ENCODE data around the gene SMOC2.

Gene SMOC2

GRCh38 chr6:168576388-168576787 lies 135.4 kb downstream of the SMOC2 start:
- no peak for DNase-seq (ENCODE audit: low spot score)

GRCh38 chr6:168577496-168577895 lies 136.5 kb downstream of the SMOC2 start:
- DNase-seq (ENCODE audit: low spot score) = no peak

- no peak for DNase-seq (ENCODE audit: low spot score)
Measured at GRCh38 chr6:168578036-168578435, 137.1 kb downstream of the SMOC2 start.

GRCh38 chr6:168581236-168581635 lies 140.3 kb downstream of the SMOC2 start:
- no peak for DNase-seq (ENCODE audit: low spot score)

- DNase-seq (ENCODE audit: low spot score) = no peak
Measured at GRCh38 chr6:168581706-168582105, 140.7 kb downstream of the SMOC2 start.

GRCh38 chr6:168582571-168582981 lies 141.6 kb downstream of the SMOC2 start:
- no peak for DNase-seq (ENCODE audit: low spot score)

GRCh38 chr6:168583126-168583525 lies 142.1 kb downstream of the SMOC2 start:
- DNase-seq (ENCODE audit: low spot score) = no peak

- no peak for DNase-seq (ENCODE audit: low spot score)
Measured at GRCh38 chr6:168583821-168584220, 142.8 kb downstream of the SMOC2 start.

GRCh38 chr6:168584249-168584648 lies 143.3 kb downstream of the SMOC2 start:
- no peak for DNase-seq (ENCODE audit: low spot score)

GRCh38 chr6:168584671-168585070 lies 143.7 kb downstream of the SMOC2 start:
- DNase-seq (ENCODE audit: low spot score) = no peak

GRCh38 chr6:168585441-168585840 lies 144.5 kb downstream of the SMOC2 start:
- no peak for DNase-seq (ENCODE audit: low spot score)

GRCh38 chr6:168589275-168589674 lies 148.3 kb downstream of the SMOC2 start:
- no peak for DNase-seq (ENCODE audit: low spot score)

GRCh38 chr6:168590406-168590805 lies 149.4 kb downstream of the SMOC2 start:
- no peak for DNase-seq (ENCODE audit: low spot score)

- DNase-seq (ENCODE audit: low spot score) = no peak
Measured at GRCh38 chr6:168596344-168596743, 155.4 kb downstream of the SMOC2 start.

- no peak for DNase-seq (ENCODE audit: low spot score)
Measured at GRCh38 chr6:168597471-168597875, 156.5 kb downstream of the SMOC2 start.

GRCh38 chr6:168598251-168599117 lies 157.5 kb downstream of the SMOC2 start:
- no peak for DNase-seq (ENCODE audit: low spot score)

- DNase-seq (ENCODE audit: low spot score) = no peak
Measured at GRCh38 chr6:168599118-168599494, 158.1 kb downstream of the SMOC2 start.

- no peak for DNase-seq (ENCODE audit: low spot score)
Measured at GRCh38 chr6:168599769-168600330, 158.9 kb downstream of the SMOC2 start.

GRCh38 chr6:168600381-168600780 lies 159.4 kb downstream of the SMOC2 start:
- no peak for DNase-seq (ENCODE audit: low spot score)

GRCh38 chr6:168601111-168601510 lies 160.1 kb downstream of the SMOC2 start:
- no peak for DNase-seq (ENCODE audit: low spot score)

GRCh38 chr6:168601546-168601945 lies 160.6 kb downstream of the SMOC2 start:
- DNase-seq (ENCODE audit: low spot score) = no peak

GRCh38 chr6:168602576-168602975 lies 161.6 kb downstream of the SMOC2 start:
- DNase-seq (ENCODE audit: low spot score) = no peak

- DNase-seq (ENCODE audit: low spot score) = no peak
Measured at GRCh38 chr6:168603234-168603633, 162.2 kb downstream of the SMOC2 start.

- no peak for DNase-seq (ENCODE audit: low spot score)
Measured at GRCh38 chr6:168605964-168606363, 165.0 kb downstream of the SMOC2 start.
